GM19351 (cell line): ENCODE data around the gene KCP.
A peak's percentile ranks its signal among the peaks of the same experiment; 100 is the strongest.

Source experiments
- ATAC-seq: cut with Tn5 transposase; IDR thresholded peaks from one replicate; pipeline ENCODE4 v1.9.1; 2021; ENCODE audit warnings: mild to moderate bottlenecking, moderate library complexity; ENCODE audit not compliant: unreplicated experiment

Gene KCP

GRCh38 chr7:128939075-128939860 is 28.8 kb upstream of the KCP start:
- no peak for ATAC-seq

GRCh38 chr7:128938544-128939074 is 28.1 kb upstream of the KCP start:
- ATAC-seq: no peak

GRCh38 chr7:128937647-128938543 is 27.4 kb upstream of the KCP start, which contains the start of gene IRF5:
Gene IRF5 (plus strand): TSS chr7:128937927. CDS start chr7:128942082, 4,155 bp downstream.
- ATAC-seq: no peak

- no peak for ATAC-seq
Observed at GRCh38 chr7:128937271-128937646, 26.8 kb upstream of the KCP start.

- no peak for ATAC-seq
Observed at GRCh38 chr7:128936798-128937197, 26.3 kb upstream of the KCP start.

- ATAC-seq: no peak
Observed at GRCh38 chr7:128935342-128935730, 24.8 kb upstream of the KCP start.

GRCh38 chr7:128934361-128935341 is 24.1 kb upstream of the KCP start:
- peak; percentile 46 for ATAC-seq

GRCh38 chr7:128933180-128933891 is 22.8 kb upstream of the KCP start:
- peak; percentile 30 for ATAC-seq

- ATAC-seq: no peak
Observed at GRCh38 chr7:128932862-128933179, 22.3 kb upstream of the KCP start.

GRCh38 chr7:128931965-128932861 is 21.7 kb upstream of the KCP start:
- no peak for ATAC-seq

- ATAC-seq: no peak
Observed at GRCh38 chr7:128931190-128931798, 20.8 kb upstream of the KCP start.

GRCh38 chr7:128928882-128929788 is 18.6 kb upstream of the KCP start:
- ATAC-seq: no peak

GRCh38 chr7:128928159-128928813 is 17.8 kb upstream of the KCP start:
- no peak for ATAC-seq

GRCh38 chr7:128924707-128925588 is 14.4 kb upstream of the KCP start:
- ATAC-seq: no peak

- ATAC-seq: no peak
Observed at GRCh38 chr7:128923411-128923800, 12.9 kb upstream of the KCP start.
